Aorta (tissue), 5 donors: ENCODE measurements around the gene APLF. TPM values are rescaled to one million over a fixed set of nuclear protein-coding genes. Genes with fewer than 3 reads are reported as not detected.
"Not testable (repeated sequence)": the region's sequence is repeated elsewhere in the genome, so short reads cannot be mapped to it uniquely, and the experiment has no call there.

Experiments
- ATAC-seq: fragments of 200-7000 bp; cut with Tn5 transposase; one replicate; pipeline ENCODE4 v1.9.1; 2022; ENCODE audit warnings: moderate library complexity; ENCODE audit not compliant: low FRiP score
- DNase-seq, 2 donors: peaks; one replicate each; pipeline ENCODE4 v3.0.0-alpha.2; 2020
- H3K27ac ChIP-seq, 2 donors: one replicate each; pipeline ENCODE4 v1.5.1; 2013; ENCODE audit warnings: low read length in 2 of 2, mild to moderate bottlenecking in 2 of 2, moderate library complexity in 2 of 2, control low read depth in 1 of 2, inconsistent platforms in 1 of 2, low read depth in 1 of 2
- H3K27me3 ChIP-seq, 2 donors: one replicate each; pipeline ENCODE4 v1.6.1; 2013; ENCODE audit warnings: control low read depth in 1 of 2, low read length in 1 of 2, mild to moderate bottlenecking in 1 of 2, moderate library complexity in 1 of 2; ENCODE audit not compliant: insufficient read depth in 2 of 2, control insufficient read depth in 1 of 2
- H3K36me3 ChIP-seq, 2 donors: one replicate each; pipeline ENCODE4 v1.6.1; 2013; ENCODE audit warnings: control low read depth in 1 of 2, low read length in 1 of 2, mild to moderate bottlenecking in 1 of 2; ENCODE audit not compliant: insufficient read depth in 2 of 2, control insufficient read depth in 1 of 2
- H3K4me1 ChIP-seq, 2 donors: one replicate each; pipeline ENCODE4 v1.6.1; 2013; ENCODE audit warnings: low read length in 2 of 2, control low read depth in 1 of 2, mild to moderate bottlenecking in 1 of 2, moderate library complexity in 1 of 2; ENCODE audit not compliant: insufficient read depth in 2 of 2, control insufficient read depth in 1 of 2
- H3K4me3 ChIP-seq, 2 donors: one replicate each; pipeline ENCODE4 v1.5.1; 2013; ENCODE audit warnings: low read length in 2 of 2, control low read depth in 1 of 2, mild to moderate bottlenecking in 1 of 2
- H3K9me3 ChIP-seq: one replicate; pipeline ENCODE4 v1.6.1; 2013; ENCODE audit warnings: mild to moderate bottlenecking, low read length; ENCODE audit not compliant: control insufficient read depth
- WGBS, 2 donors: extraction: QIAGEN DNeasy Blood & Tissue Kit; methylation state at CpG; one replicate each; pipeline ENCODE4 v1.1.7; 2013; 5-methylcytosine and 5-hydroxymethylcytosine counted together
- intact Hi-C, 2 donors: fragments of 100-400 bp; cut with DNase I; formaldehyde crosslinking; loops; one replicate each; pipeline versions ENCODE4 v1.14.2 to v1.15.0; 2022
- polyA plus RNA-seq, 2 donors: library from polyadenylated mRNA; stranded (reverse); fragments of 200-250 nt; gene quantifications; one replicate each; pipeline ENCODE4 v1.2.3, GENCODE V29; 2013
- total RNA-seq, 2 donors: library from RNA; stranded (reverse); fragmentation: NEBNext Ultra II Directional; extraction: Animal tissue kit (Norgen Biotek cat#: 25700); gene quantifications; one replicate each; pipeline ENCODE4 v1.2.1, GENCODE V29; 2021
- donor health status: healthy with polysubstance abuse.
- donor health status: Bipolar disorder and iron deficiency.
- donor health status: DM: no; HTN: no; CAD: no.
- donor health status: DM: no; HTN: no; CAD: no.
- donor health status: DM: yes; HTN: yes; CAD: no.

APLF gene
- total and polyA plus RNA-seq, 4 donors, result 1.3 to 8.7 (median 4.6) TPM

DNA sequence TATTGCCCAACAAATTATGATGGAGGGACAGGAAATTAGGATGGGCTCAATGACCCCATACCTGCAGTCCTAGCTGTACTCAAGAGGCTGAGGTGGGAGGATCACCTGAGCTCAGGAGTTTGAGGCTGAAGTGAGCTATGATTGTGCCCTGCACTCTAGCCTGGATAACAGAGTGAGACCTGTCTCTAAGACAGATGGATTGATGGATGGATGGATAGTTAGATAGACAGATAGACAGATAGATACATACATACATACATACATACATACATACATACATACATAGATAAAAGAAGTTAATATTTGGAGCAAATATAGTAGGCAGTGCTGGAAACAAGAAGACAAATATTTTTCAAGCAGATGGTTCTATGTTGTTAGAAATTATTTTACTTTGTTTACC, 97.9 kb downstream of the APLF start:
- no peak overlapping the region for H3K27ac ChIP-seq
- no peak overlapping the region for H3K4me3 ChIP-seq
- no peak for ATAC-seq
- no peaks in the 10 kb centered on the region for H3K9me3 ChIP-seq
- intact Hi-C loops, result no loop called here
- no peak for DNase-seq
- no peaks in the 10 kb centered on the region for H3K4me1 ChIP-seq
- H3K36me3 ChIP-seq, result no peaks in the 10 kb centered on the region
- H3K27me3 ChIP-seq, result no peaks in the 10 kb centered on the region

DNA sequence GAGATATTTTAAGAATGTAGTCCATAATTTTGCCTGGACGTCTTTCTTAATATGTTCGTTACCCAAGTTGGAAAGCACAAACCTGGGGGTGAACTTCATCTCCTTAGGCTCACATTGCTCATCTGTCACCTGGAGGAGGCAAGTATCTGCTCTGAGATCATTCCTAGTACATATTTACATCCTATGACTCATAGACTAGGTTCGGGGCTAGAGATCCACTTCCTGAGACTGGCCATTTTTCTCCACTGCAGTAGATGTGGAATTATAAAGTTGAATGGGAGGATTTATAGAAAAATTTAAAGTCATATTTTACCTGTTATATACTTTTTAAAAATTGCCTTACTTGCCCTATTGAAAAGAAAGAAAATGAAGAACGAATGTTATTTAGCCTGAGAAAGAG, 98.5 kb downstream of the APLF start:
- H3K9me3 ChIP-seq, result no peaks in the 10 kb centered on the region
- no peak for ATAC-seq
- intact Hi-C loops, result no loop called here
- no peak overlapping the region for H3K4me3 ChIP-seq
- H3K27ac ChIP-seq, result no peak overlapping the region
- no peaks in the 10 kb centered on the region for H3K4me1 ChIP-seq
- H3K36me3 ChIP-seq, result no peaks in the 10 kb centered on the region
- WGBS, 2 donors, result 44 to 50% methylated on average over 4 of the region's 4 CpGs
- H3K27me3 ChIP-seq, result no peaks in the 10 kb centered on the region
- no peak for DNase-seq

DNA sequence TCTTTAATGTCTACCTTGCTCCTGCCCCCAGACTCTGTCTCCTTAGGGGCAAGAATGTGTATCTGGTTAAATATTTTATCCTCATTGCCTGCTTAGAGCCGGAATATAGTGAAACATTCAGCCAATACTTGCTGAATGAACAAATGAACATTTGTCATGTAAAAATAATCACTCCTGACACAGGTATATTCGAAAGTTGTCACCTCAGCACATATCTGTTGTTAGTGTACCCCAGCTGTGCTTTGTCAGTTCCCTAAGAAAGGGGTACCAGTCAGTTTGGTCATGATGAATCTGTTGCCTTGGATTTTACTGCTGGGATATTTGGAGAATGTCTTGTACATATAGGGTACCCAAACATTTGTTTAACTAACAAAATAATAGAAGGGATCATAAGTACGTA, 99.0 kb downstream of the APLF start:
- DNase-seq, result no peak
- Histone ChIP-seq H3K4me3 (no peak overlapping the region), H3K9me3 (no peaks in the 10 kb centered on the region), H3K27me3 (no peaks in the 10 kb centered on the region), H3K4me1 (no peaks in the 10 kb centered on the region), H3K27ac (no peak overlapping the region), H3K36me3 (no peaks in the 10 kb centered on the region)
- WGBS, 2 donors, result 61 to 65% methylated on average over 3 of the region's 3 CpGs
- no peak for ATAC-seq
- intact Hi-C loops, result no loop called here

- no peak overlapping the region for H3K27ac ChIP-seq
- H3K4me1 ChIP-seq, result no peaks in the 10 kb centered on the region
- intact Hi-C loops, result no loop called here
- WGBS, 2 donors, result 94 to 97% methylated on average over 1 of the region's 1 CpG
- ATAC-seq, result no peak
- no peak for DNase-seq
- no peaks in the 10 kb centered on the region for H3K36me3 ChIP-seq
- H3K9me3 ChIP-seq, result no peaks in the 10 kb centered on the region
- H3K4me3 ChIP-seq, result no peak overlapping the region
- no peaks in the 10 kb centered on the region for H3K27me3 ChIP-seq
Observed at GRCh38 chr2:68568116-68568515, 100.7 kb downstream of the APLF start.

DNA sequence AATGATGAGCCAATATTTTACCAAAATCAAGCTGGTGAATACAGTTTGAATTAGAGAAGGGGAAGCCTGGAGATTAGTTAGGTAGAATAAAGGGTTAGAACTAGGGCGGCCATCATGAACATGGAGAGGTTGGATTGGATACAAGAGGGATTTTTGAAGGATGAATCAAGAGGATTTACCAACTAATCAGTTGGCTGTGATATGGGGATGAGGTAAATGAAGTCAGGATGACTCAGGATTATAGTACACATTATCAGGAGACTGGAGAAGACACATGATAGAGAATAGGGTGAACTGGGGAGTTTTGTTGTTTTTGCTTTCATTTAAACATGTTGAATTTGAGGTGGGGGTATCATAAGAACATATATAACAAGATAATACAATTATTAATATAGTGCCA, 102.2 kb downstream of the APLF start:
- no peaks in the 10 kb centered on the region for H3K9me3 ChIP-seq
- intact Hi-C loops, result no loop called here
- no peaks in the 10 kb centered on the region for H3K4me1 ChIP-seq
- DNase-seq, result no peak
- H3K4me3 ChIP-seq, result no peak overlapping the region
- no peaks in the 10 kb centered on the region for H3K36me3 ChIP-seq
- no peak overlapping the region for H3K27ac ChIP-seq
- WGBS, 2 donors, result 92 to 94% methylated on average over 1 of the region's 1 CpG
- H3K27me3 ChIP-seq, result no peaks in the 10 kb centered on the region
- ATAC-seq, result no peak

DNA sequence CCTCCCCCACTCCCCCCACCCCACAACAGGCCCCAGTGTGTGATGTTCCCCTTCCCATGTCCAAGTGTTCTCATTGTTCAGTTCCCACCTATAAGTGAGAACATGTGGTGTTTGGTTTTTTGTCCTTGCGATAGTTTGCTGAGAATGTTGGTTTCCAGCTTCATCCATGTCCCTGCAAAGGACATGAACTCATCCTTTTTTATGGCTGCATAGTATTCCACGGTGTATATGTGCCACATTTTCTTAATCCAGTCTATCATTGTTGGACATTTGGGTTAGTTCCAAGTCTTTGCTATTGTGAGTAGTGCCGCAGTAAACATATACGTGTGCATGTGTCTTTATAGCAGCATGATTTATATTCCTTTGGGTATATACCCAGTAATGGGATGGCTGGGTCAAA, 103.0 kb downstream of the APLF start:
- WGBS, 2 donors, result 92 to 96% methylated on average over 4 of the region's 4 CpGs
- H3K9me3 ChIP-seq, H3K27ac ChIP-seq, DNase-seq, intact Hi-C loops, H3K4me1 ChIP-seq, H3K36me3 ChIP-seq, ATAC-seq, H3K4me3 ChIP-seq, H3K27me3 ChIP-seq: not testable (repeated sequence)

DNA sequence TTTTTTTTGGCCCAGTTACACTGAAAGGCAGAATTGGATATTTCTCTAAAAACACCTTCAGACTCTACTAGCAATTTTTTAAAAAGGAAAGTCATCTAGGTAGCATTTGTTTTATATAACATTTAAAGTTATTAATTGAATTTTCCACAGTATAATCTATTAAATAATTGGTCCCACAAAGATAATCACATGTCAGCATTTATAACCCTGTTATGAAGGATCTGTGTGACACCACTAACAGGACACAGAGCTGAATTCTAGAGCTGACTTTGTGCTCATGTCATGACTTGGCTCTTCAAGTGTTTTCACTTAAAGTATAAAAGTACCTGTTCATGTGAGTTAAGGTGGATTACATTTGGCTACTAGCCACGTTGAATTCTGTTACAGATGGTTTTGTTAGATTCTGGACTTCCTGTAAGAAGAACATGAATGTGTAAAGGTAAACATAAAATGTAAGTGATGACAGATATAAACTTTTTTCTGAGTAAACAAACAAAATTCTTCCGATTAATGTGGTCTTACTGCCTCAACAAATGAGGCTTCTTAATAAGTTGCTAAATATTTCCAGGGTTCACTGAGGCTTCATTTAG, 106.9 kb downstream of the APLF start:
- no peaks in the 10 kb centered on the region for H3K4me1 ChIP-seq
- no peaks in the 10 kb centered on the region for H3K27me3 ChIP-seq
- DNase-seq (no peak), ATAC-seq (no peak)
- H3K9me3 ChIP-seq, result no peaks in the 10 kb centered on the region
- WGBS, 2 donors, result 53 to 58% methylated on average over 2 of the region's 2 CpGs
- H3K36me3 ChIP-seq, result peaks cover 0 to 3% of the 10 kb centered on the region in 2 donors
- intact Hi-C loops, result no loop called here
- H3K4me3 ChIP-seq, result no peak overlapping the region
- no peak overlapping the region for H3K27ac ChIP-seq

DNA sequence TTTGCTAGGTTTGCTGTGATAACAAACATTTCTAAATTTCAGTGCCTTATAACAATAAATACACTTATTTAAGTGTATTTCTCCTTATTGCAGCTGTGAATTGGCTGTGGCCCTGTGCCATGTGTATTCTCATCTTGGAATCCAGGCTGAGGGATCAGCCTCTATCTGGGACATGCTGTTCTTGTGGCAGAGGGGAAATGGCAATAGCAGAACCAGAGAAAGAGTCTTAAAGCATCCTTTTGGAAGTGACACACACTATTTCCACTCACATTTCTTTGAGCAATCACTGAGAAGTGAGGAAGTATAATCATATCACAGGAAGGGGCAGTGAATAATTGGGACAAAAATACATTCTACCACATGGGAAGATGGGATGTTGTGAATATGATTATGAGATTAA, 109.8 kb downstream of the APLF start:
- no peaks in the 10 kb centered on the region for H3K4me1 ChIP-seq
- no peak for DNase-seq
- H3K27ac ChIP-seq, result no peak overlapping the region
- H3K36me3 ChIP-seq, result peaks cover 0 to 3% of the 10 kb centered on the region in 2 donors
- no peak for ATAC-seq
- intact Hi-C loops, result no loop called here
- no peaks in the 10 kb centered on the region for H3K27me3 ChIP-seq
- H3K4me3 ChIP-seq, result no peak overlapping the region
- no peaks in the 10 kb centered on the region for H3K9me3 ChIP-seq

GRCh38 chr2:68579689-68580088, 112.3 kb downstream of the APLF start:
- H3K4me1 ChIP-seq, result no peaks in the 10 kb centered on the region
- H3K36me3 ChIP-seq, result peaks cover 0 to 3% of the 10 kb centered on the region in 2 donors
- no peak overlapping the region for H3K4me3 ChIP-seq
- ATAC-seq (no peak), DNase-seq (no peak)
- no peaks in the 10 kb centered on the region for H3K9me3 ChIP-seq
- H3K27ac ChIP-seq, result no peak overlapping the region
- WGBS, 2 donors, result 95% methylated on average over 3 of the region's 3 CpGs
- H3K27me3 ChIP-seq, result no peaks in the 10 kb centered on the region
- intact Hi-C loops, result no loop called here
